H9 (cell line): Measurements from ENCODE around the gene TAF4B. TPM values are rescaled to one million over a fixed set of nuclear protein-coding genes. Genes with fewer than 3 reads are reported as not detected.

Experiments
- DNase-seq: peaks from one replicate; pipeline ENCODE4 v3.0.0-alpha.2; 2017
- H2AFZ ChIP-seq: one replicate; pipeline ENCODE4 v1.6.1; 2013; ENCODE audit warnings: mild to moderate bottlenecking, low read length, control low read depth, moderate library complexity
- H2AK5ac ChIP-seq: 2 replicates; pipeline ENCODE4 v1.6.1; 2013; ENCODE audit warnings: low read length, control low read depth, mixed read lengths; ENCODE audit not compliant: insufficient read length
- H2BK120ac ChIP-seq: one replicate; pipeline ENCODE4 v1.6.1; 2013; ENCODE audit warnings: low read depth, mild to moderate bottlenecking, low read length, control low read depth, inconsistent platforms; ENCODE audit not compliant: poor library complexity, severe bottlenecking
- H2BK12ac ChIP-seq: 2 replicates; pipeline ENCODE4 v1.6.1; 2013; ENCODE audit warnings: low read length, control low read depth, mixed read lengths, low read depth; ENCODE audit not compliant: insufficient read length
- H2BK15ac ChIP-seq: 2 replicates; pipeline ENCODE4 v1.6.1; 2013; ENCODE audit warnings: low read depth, low read length, control low read depth
- H2BK20ac ChIP-seq: one replicate; pipeline ENCODE4 v1.6.1; 2013; ENCODE audit warnings: low read depth, mild to moderate bottlenecking, low read length, control low read depth, inconsistent platforms; ENCODE audit not compliant: poor library complexity, severe bottlenecking
- H2BK5ac ChIP-seq: 2 replicates; pipeline ENCODE4 v1.6.1; 2013; ENCODE audit warnings: low read length, control low read depth, mixed read lengths; ENCODE audit not compliant: insufficient read length
- H3K14ac ChIP-seq: 2 replicates; pipeline ENCODE4 v1.6.1; 2013; ENCODE audit warnings: low read length, control low read depth; ENCODE audit not compliant: insufficient read depth
- H3K18ac ChIP-seq: 2 replicates; pipeline ENCODE4 v1.6.1; 2013; ENCODE audit warnings: low read depth, mild to moderate bottlenecking, mixed read lengths, low read length, control low read depth; ENCODE audit not compliant: insufficient read length
- H3K23ac ChIP-seq: 2 replicates; pipeline ENCODE4 v1.6.1; 2013; ENCODE audit warnings: low read length, control low read depth, mixed read lengths, low read depth; ENCODE audit not compliant: insufficient read length
- H3K23me2 ChIP-seq: 2 replicates; pipeline ENCODE4 v1.6.1; 2013; ENCODE audit warnings: low read depth, mild to moderate bottlenecking, mixed read lengths, low read length, control low read depth; ENCODE audit not compliant: insufficient read length, poor library complexity, severe bottlenecking
- H3K27ac ChIP-seq: 2 replicates; pipeline ENCODE4 v1.5.1; 2013; ENCODE audit warnings: low read length, control low read depth, mixed read lengths, low read depth; ENCODE audit not compliant: insufficient read length
- H3K27me3 ChIP-seq: 2 replicates; pipeline ENCODE4 v1.6.1; 2013; ENCODE audit warnings: low read length, control low read depth, inconsistent platforms; ENCODE audit not compliant: insufficient read depth
- H3K4ac ChIP-seq: 2 replicates; pipeline ENCODE4 v1.6.1; 2013; ENCODE audit warnings: low read depth, mild to moderate bottlenecking, control low read depth, inconsistent platforms, low read length, moderate library complexity
- H3K4me1 ChIP-seq: 2 replicates; pipeline ENCODE4 v1.6.1; 2013; ENCODE audit warnings: low read length, control low read depth, inconsistent platforms; ENCODE audit not compliant: insufficient read depth
- H3K4me2 ChIP-seq: 2 replicates; pipeline ENCODE4 v1.6.1; 2013; ENCODE audit warnings: low read length, control low read depth, mixed read lengths; ENCODE audit not compliant: insufficient read length, insufficient read depth
- H3K56ac ChIP-seq: 2 replicates; pipeline ENCODE4 v1.6.1; 2013; ENCODE audit warnings: low read depth, mild to moderate bottlenecking, mixed read lengths, low read length, control low read depth; ENCODE audit not compliant: insufficient read length
- H3K79me1 ChIP-seq: 2 replicates; pipeline ENCODE4 v1.6.1; 2013; ENCODE audit warnings: low read depth, mild to moderate bottlenecking, moderate library complexity, low read length, control low read depth, inconsistent platforms; ENCODE audit not compliant: insufficient read depth, poor library complexity, severe bottlenecking
- H3K79me2 ChIP-seq: 2 replicates; pipeline ENCODE4 v1.6.1; 2013; ENCODE audit warnings: low read length, control low read depth, inconsistent platforms; ENCODE audit not compliant: insufficient read depth
- H3K9ac ChIP-seq: 2 replicates; pipeline ENCODE4 v1.6.1; 2013; ENCODE audit warnings: low read length, control low read depth, mixed read lengths; ENCODE audit not compliant: insufficient read length; ENCODE audit errors: extremely low read depth
- H3K9me3 ChIP-seq: one replicate; pipeline ENCODE4 v1.6.1; 2013; ENCODE audit warnings: low read depth, low read length, inconsistent platforms; ENCODE audit not compliant: control insufficient read depth
- H3T11ph ChIP-seq: one replicate; pipeline ENCODE4 v1.6.1; 2013; ENCODE audit warnings: mild to moderate bottlenecking, low read length, control low read depth, inconsistent platforms
- H4K20me1 ChIP-seq: one replicate; pipeline ENCODE4 v1.6.1; 2013; ENCODE audit not compliant: control insufficient read depth, insufficient read length, insufficient read depth
- H4K5ac ChIP-seq: 2 replicates; pipeline ENCODE4 v1.6.1; 2013; ENCODE audit warnings: low read depth, mild to moderate bottlenecking, mixed read lengths, low read length, control low read depth; ENCODE audit not compliant: insufficient read length
- H4K8ac ChIP-seq: replicated peaks from 2 replicates; pipeline ENCODE4 v1.6.1; 2013; ENCODE audit warnings: low read length, control low read depth, mixed read lengths, low read depth; ENCODE audit not compliant: insufficient read length
- H4K91ac ChIP-seq: 2 replicates; pipeline ENCODE4 v1.6.1; 2013; ENCODE audit warnings: low read depth, mild to moderate bottlenecking, moderate library complexity, mixed read lengths, low read length, control low read depth; ENCODE audit not compliant: insufficient read length
- H3K27ac Mint-ChIP-seq, 3 experiments: 2 replicates in 2 of 3; 3 replicates in 1 of 3; pipeline ENCODE4 v1.8.0; 2020 to 2021; ENCODE audit warnings: mixed read lengths in 3 of 3, mild to moderate bottlenecking in 1 of 3, moderate library complexity in 1 of 3
- H3K27me3 Mint-ChIP-seq: 2 replicates; pipeline ENCODE4 v1.8.0; 2021; ENCODE audit warnings: low read depth, mild to moderate bottlenecking, moderate library complexity, mixed read lengths
- H3K36me3 Mint-ChIP-seq, 3 experiments: 2 replicates in 2 of 3; 3 replicates in 1 of 3; pipeline ENCODE4 v1.8.0; 2020 to 2021; ENCODE audit warnings: low read depth in 3 of 3, mixed read lengths in 3 of 3; ENCODE audit not compliant: insufficient read depth in 1 of 3
- H3K4me1 Mint-ChIP-seq, 2 experiments: 2 replicates each; pipeline ENCODE4 v1.8.0; 2020; ENCODE audit warnings: mixed read lengths in 2 of 2
- H3K4me3 Mint-ChIP-seq, 2 experiments: 2 replicates in 1 of 2; 3 replicates in 1 of 2; pipeline ENCODE4 v1.8.0; 2020 to 2021; ENCODE audit warnings: mild to moderate bottlenecking in 2 of 2, mixed read lengths in 2 of 2, moderate library complexity in 1 of 2
- H3K9me3 Mint-ChIP-seq, 2 experiments: 2 replicates in 1 of 2; 3 replicates in 1 of 2; pipeline ENCODE4 v1.8.0; 2020; ENCODE audit warnings: mild to moderate bottlenecking in 2 of 2, mixed read lengths in 2 of 2, moderate library complexity in 1 of 2
- WGBS: extraction: QIAGEN DNeasy Blood & Tissue Kit; methylation state at CpG from one replicate; pipeline ENCODE4 v1.1.7; 2013; ENCODE audit warnings: missing lambda C conversion rate, low lambda C conversion rate, mixed read lengths; ENCODE audit not compliant: insufficient read length; ENCODE audit errors: extremely low coverage; 5-methylcytosine and 5-hydroxymethylcytosine counted together
- total RNA-seq: library from RNA; stranded (reverse); gene quantifications from 2 replicates; pipeline ENCODE4 v1.2.1, GENCODE V29; 2021
- TF ChIP-seq, protein P1 (sequence below): fragments of 200-600 bp; sonication (generic); conservative IDR thresholded peaks from 3 replicates; pipeline ENCODE4 v1.8.0; 2021; ENCODE audit warnings: antibody characterized with exemption, mild to moderate bottlenecking

The TAF4B gene
- total RNA-seq, 1 experiment from 2014 or later = 19.8 TPM

DNA sequence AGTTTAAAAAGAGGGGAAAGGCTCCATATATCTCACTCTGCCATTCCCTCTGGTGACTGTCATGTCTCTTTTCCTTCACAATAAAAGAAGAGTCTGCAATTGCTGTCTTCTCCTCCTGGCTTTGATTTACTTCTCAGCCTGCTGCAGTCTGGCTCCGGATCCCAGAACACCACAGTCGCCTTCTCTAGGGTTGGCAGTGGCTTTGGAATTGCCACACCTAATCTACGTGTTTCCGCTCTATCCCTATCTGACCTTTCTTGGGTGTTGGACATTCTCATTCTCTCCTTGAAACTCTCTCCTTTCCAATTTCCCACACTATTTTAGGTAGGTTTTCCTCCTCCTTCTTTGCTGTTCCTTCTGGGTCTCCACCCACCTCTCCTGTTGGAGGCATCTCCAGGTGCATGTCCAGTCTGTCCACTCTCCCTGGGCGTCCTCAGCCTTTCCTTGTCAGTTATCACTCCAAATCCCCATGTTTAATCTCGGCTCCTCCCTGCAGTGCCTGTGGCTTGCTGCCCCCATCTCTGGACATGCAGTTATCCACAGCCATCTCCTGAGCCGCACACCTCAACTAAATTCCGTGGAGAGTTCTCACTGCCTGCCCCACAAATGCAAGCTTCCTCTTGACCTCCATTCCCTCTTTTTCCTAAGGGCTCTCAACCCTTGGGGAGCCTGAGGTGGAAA lies 209.3 kb downstream of the TAF4B start:
- H3K27me3 ChIP-seq = no peaks in the 10 kb centered on the region
- no peaks in the 10 kb centered on the region for H3K23me2 ChIP-seq
- no peak overlapping the region for H3K56ac ChIP-seq
- H3K79me2 ChIP-seq = no peaks in the 10 kb centered on the region
- H3K4ac ChIP-seq = no peak overlapping the region
- WGBS = no CpG with 5 or more reads among the region's 8 CpGs
- no peak overlapping the region for H3K4me3 Mint-ChIP-seq
- no peak overlapping the region for H4K8ac ChIP-seq
- H2BK15ac ChIP-seq = no peak overlapping the region
- no peaks in the 10 kb centered on the region for H4K20me1 ChIP-seq
- no peak overlapping the region for H3K23ac ChIP-seq
- H3K4me2 ChIP-seq = no peak overlapping the region
- H2BK5ac ChIP-seq = no peak overlapping the region
- peaks cover 6 to 13% of the 10 kb centered on the region in 2 experiments for H3K4me1 Mint-ChIP-seq
- no peak overlapping the region for H3K14ac ChIP-seq
- no peak overlapping the region for H3K27ac ChIP-seq
- no peaks in the 10 kb centered on the region for H3K36me3 Mint-ChIP-seq
- H2AK5ac ChIP-seq = no peak overlapping the region
- no peak overlapping the region for H4K5ac ChIP-seq
- H3K9me3 ChIP-seq = no peaks in the 10 kb centered on the region
- TF ChIP-seq, protein P1, sequence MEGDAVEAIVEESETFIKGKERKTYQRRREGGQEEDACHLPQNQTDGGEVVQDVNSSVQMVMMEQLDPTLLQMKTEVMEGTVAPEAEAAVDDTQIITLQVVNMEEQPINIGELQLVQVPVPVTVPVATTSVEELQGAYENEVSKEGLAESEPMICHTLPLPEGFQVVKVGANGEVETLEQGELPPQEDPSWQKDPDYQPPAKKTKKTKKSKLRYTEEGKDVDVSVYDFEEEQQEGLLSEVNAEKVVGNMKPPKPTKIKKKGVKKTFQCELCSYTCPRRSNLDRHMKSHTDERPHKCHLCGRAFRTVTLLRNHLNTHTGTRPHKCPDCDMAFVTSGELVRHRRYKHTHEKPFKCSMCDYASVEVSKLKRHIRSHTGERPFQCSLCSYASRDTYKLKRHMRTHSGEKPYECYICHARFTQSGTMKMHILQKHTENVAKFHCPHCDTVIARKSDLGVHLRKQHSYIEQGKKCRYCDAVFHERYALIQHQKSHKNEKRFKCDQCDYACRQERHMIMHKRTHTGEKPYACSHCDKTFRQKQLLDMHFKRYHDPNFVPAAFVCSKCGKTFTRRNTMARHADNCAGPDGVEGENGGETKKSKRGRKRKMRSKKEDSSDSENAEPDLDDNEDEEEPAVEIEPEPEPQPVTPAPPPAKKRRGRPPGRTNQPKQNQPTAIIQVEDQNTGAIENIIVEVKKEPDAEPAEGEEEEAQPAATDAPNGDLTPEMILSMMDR = no peak
- no peak overlapping the region for H2BK120ac ChIP-seq
- H3K27me3 Mint-ChIP-seq = peaks cover 5% of the 10 kb centered on the region
- no peak overlapping the region for H2BK20ac ChIP-seq
- no peak overlapping the region for H3K18ac ChIP-seq
- DNase-seq = no peak
- no peaks in the 10 kb centered on the region for H3K4me1 ChIP-seq
- no peaks in the 10 kb centered on the region for H3K9me3 Mint-ChIP-seq
- no peak overlapping the region for H4K91ac ChIP-seq
- no peaks in the 10 kb centered on the region for H3K79me1 ChIP-seq
- H2AFZ ChIP-seq = no peak overlapping the region
- no peak overlapping the region for H3K9ac ChIP-seq
- no peak overlapping the region for H2BK12ac ChIP-seq
- H3T11ph ChIP-seq = no peak overlapping the region
- no peak overlapping the region for H3K27ac Mint-ChIP-seq
